ENCODE measurements around the gene PIEZO2. TPM values are rescaled to one million over a fixed set of nuclear protein-coding genes. Genes with fewer than 3 reads are reported as not detected.
"Not testable (repeated sequence)": the region's sequence is repeated elsewhere in the genome, so short reads cannot be mapped to it uniquely, and the experiment has no call there.

PIEZO2 gene
- total RNA-seq, 2 donors from 2014 or later: 0.63 to 3.0 TPM

DNA sequence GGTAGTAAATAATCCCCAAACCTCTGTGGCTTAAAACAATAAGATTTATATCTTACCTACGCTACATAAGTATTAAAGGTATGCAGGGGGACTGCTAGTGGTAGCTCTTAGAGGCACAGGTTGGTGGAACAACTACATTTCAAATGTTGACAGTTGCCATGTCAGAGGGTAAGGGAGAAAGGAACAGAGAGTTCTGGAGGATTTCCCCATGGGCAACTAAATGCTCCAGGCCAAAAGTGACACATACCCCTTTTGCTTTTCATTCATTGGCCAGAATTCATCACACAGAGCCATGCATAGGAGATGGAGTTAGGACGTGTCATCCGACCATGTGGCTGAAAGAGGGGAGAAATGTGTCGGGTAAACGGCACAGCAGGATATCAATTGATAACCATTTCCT is 490.4 kb downstream of the PIEZO2 start:
- TF ChIP-seq, protein P1, sequence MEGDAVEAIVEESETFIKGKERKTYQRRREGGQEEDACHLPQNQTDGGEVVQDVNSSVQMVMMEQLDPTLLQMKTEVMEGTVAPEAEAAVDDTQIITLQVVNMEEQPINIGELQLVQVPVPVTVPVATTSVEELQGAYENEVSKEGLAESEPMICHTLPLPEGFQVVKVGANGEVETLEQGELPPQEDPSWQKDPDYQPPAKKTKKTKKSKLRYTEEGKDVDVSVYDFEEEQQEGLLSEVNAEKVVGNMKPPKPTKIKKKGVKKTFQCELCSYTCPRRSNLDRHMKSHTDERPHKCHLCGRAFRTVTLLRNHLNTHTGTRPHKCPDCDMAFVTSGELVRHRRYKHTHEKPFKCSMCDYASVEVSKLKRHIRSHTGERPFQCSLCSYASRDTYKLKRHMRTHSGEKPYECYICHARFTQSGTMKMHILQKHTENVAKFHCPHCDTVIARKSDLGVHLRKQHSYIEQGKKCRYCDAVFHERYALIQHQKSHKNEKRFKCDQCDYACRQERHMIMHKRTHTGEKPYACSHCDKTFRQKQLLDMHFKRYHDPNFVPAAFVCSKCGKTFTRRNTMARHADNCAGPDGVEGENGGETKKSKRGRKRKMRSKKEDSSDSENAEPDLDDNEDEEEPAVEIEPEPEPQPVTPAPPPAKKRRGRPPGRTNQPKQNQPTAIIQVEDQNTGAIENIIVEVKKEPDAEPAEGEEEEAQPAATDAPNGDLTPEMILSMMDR (IDR thresholded peaks at IDR 0.05): no peak

DNA sequence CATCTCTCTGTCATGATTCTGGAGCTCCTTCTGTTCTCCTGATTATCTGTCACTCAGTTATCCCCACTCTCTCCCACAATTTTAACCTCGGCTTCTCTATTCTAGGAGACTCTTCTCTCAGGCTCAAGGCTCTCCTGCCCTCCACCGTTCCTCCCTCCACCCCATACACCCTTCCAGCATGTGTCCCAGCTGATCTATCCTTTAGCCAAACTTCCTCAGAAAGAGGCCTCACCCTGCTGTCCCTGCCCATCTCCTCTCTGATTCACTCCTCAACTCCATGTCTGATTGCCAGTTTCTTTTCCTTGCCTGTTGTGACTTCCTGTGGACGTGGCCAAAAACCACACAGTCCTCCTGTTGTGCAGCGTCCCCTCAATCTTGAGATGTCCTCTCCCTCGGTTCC is 505.4 kb downstream of the PIEZO2 start:
- DNase-seq (ENCODE audit: low spot score): not testable (repeated sequence)

More for the DNA sequence above, 490.4 kb downstream of the PIEZO2 start:
- Histone ChIP-seq H3K4me3 (no peak overlapping the region), H3K27me3 (no peaks in the 10 kb centered on the region), H3K4me1 (no peaks in the 10 kb centered on the region), H3K36me3 (no peaks in the 10 kb centered on the region), H3K9me3 (no peaks in the 10 kb centered on the region), H3K27ac (no peak overlapping the region)
- no peak for DNase-seq (ENCODE audit: low spot score)

GRCh38 chr18:10642915-10643524 is 506.3 kb downstream of the PIEZO2 start:
- H3K27ac ChIP-seq; H3K9me3 ChIP-seq; DNase-seq (ENCODE audit: low spot score); H3K36me3 ChIP-seq; H3K4me3 ChIP-seq; H3K27me3 ChIP-seq; H3K4me1 ChIP-seq: not testable (repeated sequence)

More for the DNA sequence above, 505.4 kb downstream of the PIEZO2 start:
- H3K9me3 ChIP-seq, H3K27ac ChIP-seq, H3K4me1 ChIP-seq, H3K36me3 ChIP-seq, H3K4me3 ChIP-seq, H3K27me3 ChIP-seq: not testable (repeated sequence)

- not testable (repeated sequence) for H3K4me1 ChIP-seq; H3K9me3 ChIP-seq; DNase-seq (ENCODE audit: low spot score); H3K4me3 ChIP-seq; H3K27me3 ChIP-seq; H3K36me3 ChIP-seq; H3K27ac ChIP-seq
These were observed 510.9 kb downstream of the PIEZO2 start for GRCh38 chr18:10638539-10638885.

- H3K36me3 ChIP-seq; H3K27me3 ChIP-seq; H3K4me1 ChIP-seq; DNase-seq (ENCODE audit: low spot score); H3K27ac ChIP-seq; H3K4me3 ChIP-seq; H3K9me3 ChIP-seq: not testable (repeated sequence)
These were observed 511.4 kb downstream of the PIEZO2 start for GRCh38 chr18:10637858-10638538.

GRCh38 chr18:10629076-10629475 is 520.3 kb downstream of the PIEZO2 start:
- H3K27ac ChIP-seq; H3K36me3 ChIP-seq; H3K4me3 ChIP-seq; H3K9me3 ChIP-seq; DNase-seq (ENCODE audit: low spot score); H3K27me3 ChIP-seq; H3K4me1 ChIP-seq: not testable (repeated sequence)

GRCh38 chr18:10626606-10627213 is 522.7 kb downstream of the PIEZO2 start:
- not testable (repeated sequence) for H3K27ac ChIP-seq; DNase-seq (ENCODE audit: low spot score); H3K4me1 ChIP-seq; H3K9me3 ChIP-seq; H3K27me3 ChIP-seq; H3K36me3 ChIP-seq; H3K4me3 ChIP-seq

DNA sequence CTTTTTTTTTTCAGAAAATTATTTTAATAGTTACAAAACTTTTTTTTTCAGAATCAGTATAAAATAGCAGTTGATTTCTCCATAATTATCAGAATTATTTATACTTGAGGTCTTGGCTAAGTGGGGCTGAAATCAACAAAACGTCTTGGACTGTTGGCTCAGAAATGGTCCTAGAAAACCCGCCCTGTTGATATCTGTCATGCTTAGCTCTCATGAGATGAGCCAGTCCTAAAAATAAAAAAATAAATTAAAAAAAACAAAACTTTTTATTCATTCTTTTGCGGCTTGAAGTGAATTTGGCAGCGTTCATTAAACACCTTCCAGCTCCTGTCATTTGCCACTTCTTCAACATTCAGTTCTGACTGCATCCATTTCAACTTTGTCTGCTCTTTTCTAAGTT is 525.8 kb downstream of the PIEZO2 start:
- H3K27ac ChIP-seq; H3K27me3 ChIP-seq; DNase-seq (ENCODE audit: low spot score); H3K4me3 ChIP-seq; H3K4me1 ChIP-seq; H3K36me3 ChIP-seq; H3K9me3 ChIP-seq: not testable (repeated sequence)

DNA sequence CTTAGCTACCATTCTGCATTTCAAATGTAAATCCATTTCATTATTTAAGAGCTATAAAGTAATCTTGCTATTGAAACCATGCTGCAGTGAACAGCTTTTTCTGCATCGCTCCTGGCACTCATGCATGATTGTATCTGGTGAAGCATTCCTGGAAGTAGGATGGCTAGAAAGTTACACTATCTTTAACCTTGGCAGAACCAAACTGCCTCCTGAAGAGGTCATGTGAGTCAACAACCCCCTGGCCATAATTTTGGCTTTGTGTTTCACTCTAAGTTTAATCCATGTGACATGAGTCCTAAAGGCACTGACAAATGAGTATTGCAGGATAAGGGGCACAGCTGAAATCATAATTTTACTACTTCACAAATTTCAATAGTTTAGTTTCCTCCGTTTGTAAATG is 526.4 kb downstream of the PIEZO2 start:
- H3K36me3 ChIP-seq; H3K4me1 ChIP-seq; H3K4me3 ChIP-seq; H3K27me3 ChIP-seq; H3K9me3 ChIP-seq; H3K27ac ChIP-seq; DNase-seq (ENCODE audit: low spot score): not testable (repeated sequence)

DNA sequence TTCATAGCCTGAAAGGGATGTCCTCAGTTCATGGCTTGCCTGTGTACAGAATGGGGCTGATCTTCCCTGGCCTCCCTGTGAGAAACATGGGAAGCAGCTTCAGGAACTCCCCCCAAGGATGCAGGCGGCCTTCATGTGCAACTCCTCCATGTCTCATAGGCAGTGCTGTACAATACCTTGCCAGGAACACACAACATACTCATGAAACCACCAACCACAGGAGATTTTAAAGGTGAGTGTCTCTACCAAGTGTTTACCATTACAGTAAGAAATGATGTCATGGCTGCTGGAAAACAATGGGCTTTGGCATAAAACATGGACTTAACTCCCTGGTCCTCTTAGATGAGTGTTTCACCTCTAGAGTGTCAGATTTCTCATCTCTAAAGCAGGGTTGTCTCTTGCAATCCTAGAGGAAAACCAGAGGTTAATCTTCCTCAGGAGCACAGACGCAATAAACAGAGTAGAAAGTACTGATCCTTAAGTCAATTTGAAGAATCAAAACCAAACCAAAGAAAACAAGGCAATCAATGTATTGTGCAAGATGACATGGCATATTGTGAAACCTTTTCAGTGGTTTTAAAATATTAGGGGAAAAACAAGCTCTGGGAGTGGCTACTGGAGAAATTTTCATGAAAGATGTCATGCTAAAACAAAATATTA is 528.6 kb downstream of the PIEZO2 start:
- not testable (repeated sequence) for H3K27ac ChIP-seq; DNase-seq (ENCODE audit: low spot score); H3K4me3 ChIP-seq; H3K9me3 ChIP-seq; H3K36me3 ChIP-seq; H3K27me3 ChIP-seq; H3K4me1 ChIP-seq

Small RNA genes lying within 50 kb of the gene (microRNA-seq; reads per million reads assigned to microRNA genes)
- 0 reads per million in 2 donors for gene MIR6788 (ENCODE audit: borderline number of aligned reads in 2 of 2, borderline replicate concordance in 1 of 2)

Measured in right atrium auricular region (tissue), 2 donors.